AG08396 (cell line): ENCODE measurements around the gene ASB6.

ENCODE experiments used
- DNase-seq: peaks from one replicate; pipeline ENCODE4 v3.0.0; 2012; ENCODE audit warnings: low spot score, mixed read lengths

The ASB6 gene

GRCh38 chr9:129641750-129642585, at the start of gene ASB6:
Gene ASB6 (minus strand): TSS chr9:129642151. CDS start chr9:129641999, 152 bp downstream.
- DNase-seq: peak; percentile 100

GRCh38 chr9:129688285-129689043, 46.5 kb upstream of the ASB6 start:
- no peak for DNase-seq

- DNase-seq: no peak
Observed at GRCh38 chr9:129687391-129687790, 45.4 kb upstream of the ASB6 start.

GRCh38 chr9:129686736-129687135, 44.8 kb upstream of the ASB6 start:
- DNase-seq: no peak

GRCh38 chr9:129685933-129686259, 43.9 kb upstream of the ASB6 start:
- no peak for DNase-seq

GRCh38 chr9:129685220-129685932, 43.4 kb upstream of the ASB6 start:
- DNase-seq: peak; percentile 73

GRCh38 chr9:129682381-129682780, 40.4 kb upstream of the ASB6 start:
- DNase-seq: no peak

- no peak for DNase-seq
Observed at GRCh38 chr9:129681924-129682323, 40.0 kb upstream of the ASB6 start.

GRCh38 chr9:129679537-129679936, 37.6 kb upstream of the ASB6 start:
- DNase-seq: no peak

- no peak for DNase-seq
Observed at GRCh38 chr9:129678844-129679243, 36.9 kb upstream of the ASB6 start.

- DNase-seq: no peak
Observed at GRCh38 chr9:129677456-129677855, 35.5 kb upstream of the ASB6 start.

- DNase-seq: no peak
Observed at GRCh38 chr9:129676975-129677374, 35.0 kb upstream of the ASB6 start.

GRCh38 chr9:129676287-129676686, 34.3 kb upstream of the ASB6 start:
- DNase-seq: no peak

- no peak for DNase-seq
Observed at GRCh38 chr9:129675620-129676019, 33.7 kb upstream of the ASB6 start.

GRCh38 chr9:129674229-129674628, 32.3 kb upstream of the ASB6 start:
- no peak for DNase-seq

- no peak for DNase-seq
Observed at GRCh38 chr9:129673602-129674001, 31.7 kb upstream of the ASB6 start.

- no peak for DNase-seq
Observed at GRCh38 chr9:129672702-129673101, 30.8 kb upstream of the ASB6 start.

- no peak for DNase-seq
Observed at GRCh38 chr9:129671519-129671918, 29.6 kb upstream of the ASB6 start.

- no peak for DNase-seq
Observed at GRCh38 chr9:129671065-129671464, 29.1 kb upstream of the ASB6 start.

GRCh38 chr9:129669946-129670345, 28.0 kb upstream of the ASB6 start:
- no peak for DNase-seq

GRCh38 chr9:129669141-129669718, 27.3 kb upstream of the ASB6 start:
- peak; percentile 93 for DNase-seq

- no peak for DNase-seq
Observed at GRCh38 chr9:129667850-129668249, 25.9 kb upstream of the ASB6 start.
